K562 (cell line): ENCODE measurements around the gene PRKACA. TPM values are rescaled to one million over a fixed set of nuclear protein-coding genes. Genes with fewer than 3 reads are reported as not detected.

Experiments
- HDGF ChIP-seq: fragments of 450-650 bp; IDR thresholded peaks from 2 replicates; pipeline ENCODE4 v1.6.1; 2016
- PTBP1 ChIP-seq: fragments of 200-400 bp; formaldehyde crosslinking; IDR thresholded peaks from 2 replicates; pipeline ENCODE4 v1.6.1; 2017; ENCODE audit warnings: low read depth, low read length
- ZNF124 ChIP-seq: sonication (generic); formaldehyde crosslinking; IDR thresholded peaks from 2 replicates; pipeline ENCODE4 v1.8.1; 2022; ENCODE audit warnings: missing genetic modification reagents
- ZNF444 ChIP-seq: fragments of 250-450 bp; sonication (Bioruptor Pico); IDR thresholded peaks from 2 replicates; pipeline ENCODE4 v1.4.0; 2020; ENCODE audit warnings: mild to moderate bottlenecking, moderate library complexity
- ZNF512 ChIP-seq: IDR thresholded peaks from 2 replicates; pipeline ENCODE4 v1.6.1; 2016; ENCODE audit warnings: missing genetic modification characterization, missing compliant biosample characterization
- ZNF583 ChIP-seq: fragments of 250-450 bp; sonication (Bioruptor Pico); IDR thresholded peaks from 2 replicates; pipeline ENCODE4 v1.4.0; 2020
- polyA plus RNA-seq, 8 experiments: library from polyadenylated mRNA; depleted of rRNA in 4 of 8; stranded (reverse) in 5 of 8; unstranded in 3 of 8; fragments of >200 nt; fragmentation: Nextera tagmentation in 2 of 8; fragmentation: Illumina TruSeq in 1 of 8; extraction: Ambion mirVana in 2 of 8; extraction: Trizol in 1 of 8; gene quantifications; 2 replicates each; pipeline versions ENCODE4 v1.2.1 to v1.2.3, GENCODE V29; 2011 to 2014; ENCODE audit warnings: inconsistent platforms in 1 of 8, missing spikeins in 1 of 8
- total RNA-seq, 7 experiments: library from RNA; depleted of rRNA in 6 of 7; stranded (reverse); fragments of >200 nt in 6 of 7; fragmentation: Illumina TruSeq in 2 of 7; extraction: Trizol in 2 of 7; gene quantifications; 2 replicates each; pipeline versions ENCODE4 v1.2.1 to v1.2.3, GENCODE V29; 2011 to 2021; ENCODE audit warnings: low replicate concordance in 1 of 7
- TF ChIP-seq, protein P1 (sequence below), 2 experiments: fragments of 450-650 bp in 1 of 2; sonication (generic) in 1 of 2; formaldehyde crosslinking in 1 of 2; IDR thresholded peaks; 2 replicates each; pipeline versions ENCODE4 v1.7.1 to v1.9.0; 2016 to 2022; ENCODE audit warnings: inconsistent platforms in 1 of 2, mild to moderate bottlenecking in 1 of 2, missing genetic modification reagents in 1 of 2

The PRKACA gene
- total and polyA plus RNA-seq, 9 of the 15 experiments (the other 6 are each of a cell fraction or from before 2014, with no cell fraction given), result 1.2 to 63.1 (median 13.0) TPM

DNA sequence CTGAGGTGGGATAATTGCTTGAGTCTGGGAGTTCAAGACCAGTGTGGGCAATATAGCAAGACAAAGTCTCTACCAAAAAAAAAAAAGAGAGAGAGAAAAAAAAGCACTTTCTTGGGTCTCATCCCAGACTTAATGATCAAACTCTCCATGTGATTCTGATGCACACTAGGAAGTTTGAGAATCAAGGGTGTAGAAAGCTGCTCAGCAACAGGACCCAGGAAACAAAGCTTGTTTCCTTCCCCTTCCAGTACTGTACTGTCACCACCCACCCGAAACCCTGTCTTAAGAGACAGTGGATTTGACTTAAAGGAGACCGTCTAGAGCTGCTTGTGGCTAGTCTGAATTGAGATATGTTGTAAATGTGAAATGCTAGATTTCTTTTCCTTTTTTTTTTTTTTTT lies 39.2 kb downstream of the PRKACA start (continued):
- TF ChIP-seq, protein P1, sequence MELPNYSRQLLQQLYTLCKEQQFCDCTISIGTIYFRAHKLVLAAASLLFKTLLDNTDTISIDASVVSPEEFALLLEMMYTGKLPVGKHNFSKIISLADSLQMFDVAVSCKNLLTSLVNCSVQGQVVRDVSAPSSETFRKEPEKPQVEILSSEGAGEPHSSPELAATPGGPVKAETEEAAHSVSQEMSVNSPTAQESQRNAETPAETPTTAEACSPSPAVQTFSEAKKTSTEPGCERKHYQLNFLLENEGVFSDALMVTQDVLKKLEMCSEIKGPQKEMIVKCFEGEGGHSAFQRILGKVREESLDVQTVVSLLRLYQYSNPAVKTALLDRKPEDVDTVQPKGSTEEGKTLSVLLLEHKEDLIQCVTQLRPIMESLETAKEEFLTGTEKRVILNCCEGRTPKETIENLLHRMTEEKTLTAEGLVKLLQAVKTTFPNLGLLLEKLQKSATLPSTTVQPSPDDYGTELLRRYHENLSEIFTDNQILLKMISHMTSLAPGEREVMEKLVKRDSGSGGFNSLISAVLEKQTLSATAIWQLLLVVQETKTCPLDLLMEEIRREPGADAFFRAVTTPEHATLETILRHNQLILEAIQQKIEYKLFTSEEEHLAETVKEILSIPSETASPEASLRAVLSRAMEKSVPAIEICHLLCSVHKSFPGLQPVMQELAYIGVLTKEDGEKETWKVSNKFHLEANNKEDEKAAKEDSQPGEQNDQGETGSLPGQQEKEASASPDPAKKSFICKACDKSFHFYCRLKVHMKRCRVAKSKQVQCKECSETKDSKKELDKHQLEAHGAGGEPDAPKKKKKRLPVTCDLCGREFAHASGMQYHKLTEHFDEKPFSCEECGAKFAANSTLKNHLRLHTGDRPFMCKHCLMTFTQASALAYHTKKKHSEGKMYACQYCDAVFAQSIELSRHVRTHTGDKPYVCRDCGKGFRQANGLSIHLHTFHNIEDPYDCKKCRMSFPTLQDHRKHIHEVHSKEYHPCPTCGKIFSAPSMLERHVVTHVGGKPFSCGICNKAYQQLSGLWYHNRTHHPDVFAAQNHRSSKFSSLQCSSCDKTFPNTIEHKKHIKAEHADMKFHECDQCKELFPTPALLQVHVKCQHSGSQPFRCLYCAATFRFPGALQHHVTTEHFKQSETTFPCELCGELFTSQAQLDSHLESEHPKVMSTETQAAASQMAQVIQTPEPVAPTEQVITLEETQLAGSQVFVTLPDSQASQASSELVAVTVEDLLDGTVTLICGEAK (IDR thresholded peaks at IDR 0.05), result no peak
- TF ChIP-seq, protein P1 (CRISPR knock-in tag; IDR thresholded peaks at IDR 0.05), result no peak
- TF ChIP-seq ZNF512 (tag) (no peak), HDGF (no peak), ZNF124 (CRISPR knock-in tag) (no peak), ZNF444 (CRISPR knock-in tag) (no peak), PTBP1 (no peak), ZNF583 (no peak)
